NCI-H146 treated with DMSO at 0.1 percent for 48 hours (cell line): ENCODE measurements around the gene LSR.

Experiments used
- DNase-seq: peaks from one replicate; lab custom pipeline; 2025; ENCODE audit not compliant: unreplicated experiment; lab: John Stamatoyannopoulos, UW

Gene LSR

DNA sequence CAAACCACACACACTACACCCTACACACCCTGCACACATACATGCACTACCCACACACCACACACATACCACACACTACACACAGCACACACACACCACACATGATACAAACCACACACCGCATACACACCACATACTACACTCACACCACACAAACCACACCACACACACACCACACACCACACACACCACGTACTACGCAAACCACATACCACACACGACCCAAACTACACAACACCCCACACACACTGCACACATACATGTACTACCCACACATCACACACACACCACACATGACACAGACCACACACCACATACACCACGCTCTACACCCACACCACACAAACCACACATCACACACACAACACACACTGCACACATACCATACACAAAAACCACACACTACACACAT lies 49.8 kb downstream of the LSR start:
- no peak for DNase-seq

- DNase-seq = no peak
Measured at GRCh38 chr19:35299523-35300338, 50.9 kb downstream of the LSR start.

GRCh38 chr19:35300339-35300649 lies 51.5 kb downstream of the LSR start:
- DNase-seq = no peak

DNA sequence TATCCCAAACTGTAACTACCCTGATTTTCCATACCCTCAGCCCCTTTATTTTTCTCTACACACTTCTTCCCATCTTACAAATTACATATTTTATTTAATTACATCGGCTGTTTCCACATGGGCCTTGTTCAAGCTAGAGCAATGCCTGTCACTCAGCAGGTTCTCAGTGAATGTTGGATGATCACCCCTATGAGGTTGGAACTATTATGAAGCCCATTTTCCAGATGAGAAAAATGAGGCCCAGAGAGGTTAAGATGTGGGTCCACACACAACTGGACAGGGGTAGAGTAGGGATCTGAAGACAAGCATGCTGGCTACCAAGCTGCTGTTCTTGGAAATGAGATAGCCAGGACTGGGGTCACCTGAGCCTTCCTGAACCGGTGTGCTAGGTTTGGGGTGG lies 53.2 kb downstream of the LSR start:
- no peak for DNase-seq

DNA sequence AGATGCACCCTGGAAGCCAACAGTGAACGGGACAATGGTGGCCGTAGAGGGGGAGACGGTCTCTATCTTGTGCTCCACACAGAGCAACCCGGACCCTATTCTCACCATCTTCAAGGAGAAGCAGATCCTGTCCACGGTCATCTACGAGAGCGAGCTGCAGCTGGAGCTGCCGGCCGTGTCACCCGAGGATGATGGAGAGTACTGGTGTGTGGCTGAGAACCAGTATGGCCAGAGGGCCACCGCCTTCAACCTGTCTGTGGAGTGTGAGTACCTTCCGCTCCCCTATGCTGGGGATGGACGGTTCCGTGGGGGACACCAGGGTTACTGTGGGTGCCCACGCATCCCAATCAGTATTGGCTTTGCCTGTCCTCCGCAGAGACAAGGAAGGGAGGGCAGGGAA lies 53.6 kb downstream of the LSR start:
- DNase-seq = no peak

DNA sequence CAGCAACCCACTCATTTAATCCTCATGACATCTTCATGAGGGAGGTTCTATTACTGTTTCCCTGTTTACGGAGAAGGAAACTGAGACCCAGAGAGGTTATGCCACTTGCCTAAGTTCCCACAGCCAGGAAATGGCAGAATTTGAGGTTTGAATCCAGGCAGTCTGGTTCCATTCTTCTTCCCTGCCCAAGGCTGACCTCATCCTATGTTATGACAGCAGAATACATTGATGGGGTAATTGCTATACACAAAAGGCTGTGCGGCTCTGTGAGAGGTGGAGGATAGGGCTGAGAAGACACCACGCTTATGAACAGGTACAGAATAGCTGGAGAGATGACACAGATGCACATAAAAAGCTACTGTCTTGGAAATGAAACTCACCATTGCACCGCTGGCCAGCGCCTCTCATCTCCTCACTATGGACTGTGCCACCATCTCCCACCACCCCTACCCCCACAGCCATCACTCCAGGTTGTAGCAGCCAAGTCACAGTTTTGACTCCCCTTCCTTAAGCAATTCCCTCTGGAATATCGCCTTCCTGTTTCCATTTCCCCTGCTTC lies 54.6 kb downstream of the LSR start:
- no peak for DNase-seq

- DNase-seq = no peak
Measured at GRCh38 chr19:35304036-35304435, 55.2 kb downstream of the LSR start.

DNA sequence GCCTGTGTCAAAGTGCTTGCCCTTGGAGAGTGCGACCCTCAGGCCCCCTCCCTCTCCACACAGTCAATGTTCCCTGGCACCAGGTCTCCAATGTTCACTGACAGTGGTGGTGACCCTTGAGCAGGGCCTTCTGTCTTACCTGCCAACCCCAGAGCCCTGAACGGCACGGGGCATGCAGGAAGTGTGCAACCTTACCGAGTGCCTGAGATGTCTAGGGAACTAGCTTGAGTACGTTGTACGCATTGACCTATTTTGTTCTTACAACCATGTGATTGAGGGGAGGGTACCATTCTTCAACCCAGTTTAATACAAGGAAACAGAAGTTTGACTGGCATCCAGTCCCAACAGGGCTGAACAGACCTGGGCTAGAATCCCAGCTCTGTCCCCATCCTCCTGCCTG lies 56.4 kb downstream of the LSR start:
- no peak for DNase-seq

- DNase-seq = no peak
Measured at GRCh38 chr19:35306473-35307246, 57.9 kb downstream of the LSR start.

- DNase-seq = no peak
Measured at GRCh38 chr19:35307931-35308330, 59.1 kb downstream of the LSR start.

DNA sequence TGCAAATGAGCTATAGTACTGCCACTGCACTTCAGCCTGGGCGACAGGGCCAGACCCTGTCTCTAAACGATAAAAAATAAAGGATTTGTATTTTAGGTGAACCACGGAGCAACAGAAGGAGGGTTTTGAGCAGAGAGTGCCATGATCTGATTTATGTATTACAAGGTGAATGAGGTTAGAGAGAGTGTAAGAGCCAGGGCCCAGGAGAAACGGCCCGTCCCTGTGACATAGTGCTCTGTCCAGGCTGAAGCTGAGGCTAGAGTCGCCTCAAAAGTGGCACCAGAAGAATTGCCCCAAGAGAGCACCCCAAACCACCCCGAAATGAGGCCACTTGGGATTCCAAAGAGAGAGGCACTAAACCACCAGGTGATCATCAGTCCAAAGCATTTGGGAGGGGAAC lies 60.1 kb downstream of the LSR start:
- no peak for DNase-seq

GRCh38 chr19:35309481-35310279 lies 60.9 kb downstream of the LSR start:
- DNase-seq = no peak

DNA sequence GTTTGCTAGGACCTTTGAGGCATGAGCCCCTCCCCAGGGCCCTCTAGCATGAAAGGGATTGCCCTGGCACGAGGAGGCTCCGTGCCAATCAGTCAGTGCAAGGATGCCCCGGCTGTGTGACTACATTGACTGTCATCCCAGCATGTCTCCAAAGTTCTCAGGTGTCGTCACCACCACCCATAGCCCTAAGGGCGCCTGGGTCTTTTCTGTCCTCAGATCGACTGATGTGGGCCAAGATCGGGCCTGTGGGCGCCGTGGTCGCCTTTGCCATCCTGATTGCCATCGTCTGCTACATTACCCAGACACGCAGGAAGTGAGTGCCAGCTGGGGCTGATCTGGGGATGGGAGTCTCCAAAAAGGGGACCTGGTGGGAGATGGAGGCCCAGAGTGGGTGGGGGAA lies 61.5 kb downstream of the LSR start:
- DNase-seq = no peak

- DNase-seq = no peak
Measured at GRCh38 chr19:35310811-35311465, 62.1 kb downstream of the LSR start.

GRCh38 chr19:35311901-35312665 lies 63.3 kb downstream of the LSR start:
- DNase-seq = no peak

DNA sequence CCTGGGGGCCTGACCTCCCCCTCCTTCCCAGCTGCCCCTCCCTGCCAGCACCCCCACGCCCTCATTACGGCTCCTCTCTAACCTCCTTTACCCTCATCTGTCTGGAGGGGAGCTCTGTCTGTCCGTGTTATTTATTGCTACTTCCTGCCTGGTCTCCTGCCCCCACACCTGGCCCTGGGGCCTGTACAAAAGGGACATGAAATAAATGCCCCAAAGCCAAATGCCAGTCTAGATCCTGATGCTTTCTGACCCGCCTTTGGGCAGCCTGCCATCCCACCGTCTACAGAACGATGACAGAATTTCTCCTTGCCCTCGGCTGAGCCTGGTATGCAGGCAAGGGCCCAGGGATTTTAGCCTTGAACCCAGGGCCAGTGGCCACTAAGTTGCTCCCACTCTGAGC lies 64.8 kb downstream of the LSR start:
- no peak for DNase-seq

GRCh38 chr19:35314031-35314430 lies 65.2 kb downstream of the LSR start:
- DNase-seq = no peak

DNA sequence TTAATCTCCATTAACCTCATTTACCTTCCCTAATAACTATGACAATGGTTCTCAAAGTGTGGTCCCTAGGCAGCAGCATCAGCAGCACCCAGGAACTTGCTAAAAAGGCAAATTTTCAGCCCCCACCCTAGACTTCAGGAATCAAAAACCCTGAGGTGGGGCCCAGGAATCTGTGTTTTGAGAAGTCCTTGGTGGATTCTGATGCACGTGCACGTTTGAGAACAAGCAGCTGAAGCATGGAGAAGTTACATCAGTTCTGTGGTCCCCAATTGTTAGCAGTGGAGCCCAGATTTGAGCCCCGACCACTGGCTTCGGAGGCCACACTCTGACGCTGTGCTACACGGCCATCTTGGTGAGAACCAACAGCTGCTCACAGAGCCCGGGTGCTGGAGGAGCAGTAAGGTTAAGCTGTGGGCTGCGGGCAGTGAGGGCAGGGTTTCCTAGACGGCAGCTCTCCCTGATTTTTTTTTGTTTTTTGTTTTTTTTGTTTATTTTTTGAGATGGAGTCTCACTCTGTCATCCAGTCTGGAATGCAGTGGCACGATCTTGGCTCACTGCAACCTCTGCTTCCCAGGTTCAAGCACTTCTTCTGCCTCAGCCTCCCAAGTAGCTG lies 66.2 kb downstream of the LSR start:
- no peak for DNase-seq

GRCh38 chr19:35315883-35316282 lies 67.1 kb downstream of the LSR start:
- DNase-seq = no peak

- DNase-seq = no peak
Measured at GRCh38 chr19:35316560-35316959, 67.8 kb downstream of the LSR start.
